ENCODE data around the gene ANKRD39. TPM values are rescaled to one million over a fixed set of nuclear protein-coding genes. Genes with fewer than 3 reads are reported as not detected.

ANKRD39 gene
- total RNA-seq, 1 donor from 2014 or later: 31.9 TPM

DNA sequence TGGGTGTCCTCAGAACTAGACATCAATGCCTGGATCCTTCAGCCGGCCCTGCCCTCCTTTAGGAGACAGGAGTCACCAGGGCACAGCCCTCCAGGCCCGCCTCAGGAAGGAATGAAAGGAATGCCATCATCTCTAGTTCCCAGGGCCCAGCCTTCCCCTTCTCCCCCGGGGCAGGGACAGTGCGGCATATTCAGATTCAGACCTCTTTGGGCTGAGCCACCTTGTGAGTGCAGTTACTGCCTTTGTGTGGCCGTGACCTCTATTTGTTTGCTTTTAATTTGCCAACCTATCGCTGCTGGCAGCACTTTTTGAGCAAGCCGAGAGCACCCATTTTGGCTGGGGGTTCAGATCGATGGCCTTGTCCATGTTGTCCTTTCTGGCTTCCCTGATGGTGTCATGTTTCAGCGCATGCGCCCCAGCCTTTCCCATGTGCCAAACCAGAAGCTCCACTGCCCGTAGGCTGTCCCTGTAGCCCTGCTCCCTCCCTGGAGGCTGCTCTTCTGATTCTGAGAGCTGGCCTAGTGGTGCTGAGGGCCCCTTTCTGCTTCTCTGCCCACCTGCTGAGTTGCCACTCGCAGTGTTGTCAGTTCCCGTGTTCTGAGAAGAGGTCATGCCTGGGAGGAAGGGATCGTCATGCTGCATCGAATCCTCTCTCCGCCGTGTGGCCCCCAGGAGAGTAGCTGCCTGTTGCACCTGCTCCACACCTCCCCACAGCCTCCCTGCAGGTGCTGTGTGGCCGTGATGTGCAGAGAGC, 24.9 kb downstream of the ANKRD39 start:
- no peak for DNase-seq (ENCODE audit: low read depth)
- H3K4me3 ChIP-seq (ENCODE audit: low read depth, low read length): no peak overlapping the region
- TF ChIP-seq, protein P1, sequence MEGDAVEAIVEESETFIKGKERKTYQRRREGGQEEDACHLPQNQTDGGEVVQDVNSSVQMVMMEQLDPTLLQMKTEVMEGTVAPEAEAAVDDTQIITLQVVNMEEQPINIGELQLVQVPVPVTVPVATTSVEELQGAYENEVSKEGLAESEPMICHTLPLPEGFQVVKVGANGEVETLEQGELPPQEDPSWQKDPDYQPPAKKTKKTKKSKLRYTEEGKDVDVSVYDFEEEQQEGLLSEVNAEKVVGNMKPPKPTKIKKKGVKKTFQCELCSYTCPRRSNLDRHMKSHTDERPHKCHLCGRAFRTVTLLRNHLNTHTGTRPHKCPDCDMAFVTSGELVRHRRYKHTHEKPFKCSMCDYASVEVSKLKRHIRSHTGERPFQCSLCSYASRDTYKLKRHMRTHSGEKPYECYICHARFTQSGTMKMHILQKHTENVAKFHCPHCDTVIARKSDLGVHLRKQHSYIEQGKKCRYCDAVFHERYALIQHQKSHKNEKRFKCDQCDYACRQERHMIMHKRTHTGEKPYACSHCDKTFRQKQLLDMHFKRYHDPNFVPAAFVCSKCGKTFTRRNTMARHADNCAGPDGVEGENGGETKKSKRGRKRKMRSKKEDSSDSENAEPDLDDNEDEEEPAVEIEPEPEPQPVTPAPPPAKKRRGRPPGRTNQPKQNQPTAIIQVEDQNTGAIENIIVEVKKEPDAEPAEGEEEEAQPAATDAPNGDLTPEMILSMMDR (conservative IDR thresholded peaks at IDR 0.05; ENCODE audit: low read depth, low read length): no peak

DNA sequence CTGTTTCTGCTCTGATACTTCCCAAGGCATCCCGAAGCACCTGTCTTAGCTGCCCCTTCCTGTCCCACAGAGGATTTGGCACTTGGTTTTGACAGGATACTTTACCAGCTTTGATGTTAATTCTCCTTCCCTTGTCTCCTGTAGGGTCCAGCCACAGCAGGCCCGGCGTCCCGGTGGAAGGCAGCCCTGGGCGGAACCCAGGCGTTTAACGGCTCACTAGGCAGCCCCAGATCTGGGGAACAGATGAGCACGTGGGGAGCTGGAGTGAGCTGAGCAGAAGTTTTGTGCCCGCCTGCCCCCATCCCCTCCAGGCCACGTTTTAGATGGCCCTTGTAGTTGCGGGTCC, 25.4 kb downstream of the ANKRD39 start:
- no peak for DNase-seq (ENCODE audit: low read depth)
- TF ChIP-seq, protein P1 (conservative IDR thresholded peaks at IDR 0.05; ENCODE audit: low read depth, low read length): no peak
- H3K4me3 ChIP-seq (ENCODE audit: low read depth, low read length): no peak overlapping the region

DNA sequence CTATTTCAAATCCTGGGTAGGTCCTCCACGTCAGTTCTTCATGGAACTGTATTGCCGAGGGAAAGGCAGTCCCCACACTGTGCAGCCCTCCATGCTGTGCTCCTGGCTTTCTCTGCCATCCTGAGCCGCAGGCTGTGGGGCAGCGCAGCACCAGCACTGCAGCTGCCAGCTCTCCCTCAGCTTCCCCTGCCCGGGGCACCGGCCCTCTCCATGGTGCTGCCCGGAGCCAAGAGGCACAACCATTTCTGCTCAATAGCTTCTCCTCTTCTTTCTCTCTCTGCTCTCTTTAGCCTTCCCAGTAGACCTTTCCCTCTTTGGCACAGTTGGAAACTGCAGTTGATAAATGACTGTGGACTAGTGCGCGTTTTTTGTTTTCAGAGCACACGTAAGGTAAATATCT, 26.1 kb downstream of the ANKRD39 start:
- TF ChIP-seq, protein P1 (conservative IDR thresholded peaks at IDR 0.05; ENCODE audit: low read depth, low read length): no peak
- DNase-seq (ENCODE audit: low read depth): no peak
- no peak overlapping the region for H3K4me3 ChIP-seq (ENCODE audit: low read depth, low read length)

DNA sequence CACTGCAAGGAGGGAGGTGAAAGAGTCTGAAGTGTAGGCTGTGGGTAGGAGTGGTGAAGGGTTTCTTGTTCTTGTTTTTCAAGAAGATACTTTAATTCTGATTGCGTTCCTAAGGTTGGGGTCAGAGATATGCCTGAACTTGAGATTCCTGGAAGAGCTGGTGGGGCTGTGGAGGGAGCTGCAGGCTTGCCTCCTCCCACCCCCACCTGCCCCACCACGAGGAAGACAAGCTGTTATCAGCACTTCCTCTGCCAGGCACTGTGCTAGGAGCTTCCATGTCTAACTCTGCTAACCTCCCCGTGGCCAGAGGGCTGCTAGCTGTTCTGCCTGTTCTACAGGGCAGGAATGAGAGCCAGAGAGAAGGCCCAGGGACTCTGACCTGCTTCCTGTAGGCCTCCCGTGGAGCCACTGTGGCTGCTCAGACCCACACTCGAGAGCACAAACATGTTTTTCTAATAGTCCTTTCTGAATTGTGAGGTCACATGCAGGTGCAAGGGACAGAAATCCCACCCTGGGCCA, 27.7 kb downstream of the ANKRD39 start:
- TF ChIP-seq, protein P1 (conservative IDR thresholded peaks at IDR 0.05; ENCODE audit: low read depth, low read length): no peak
- DNase-seq (ENCODE audit: low read depth): no peak
- no peak overlapping the region for H3K4me3 ChIP-seq (ENCODE audit: low read depth, low read length)

DNA sequence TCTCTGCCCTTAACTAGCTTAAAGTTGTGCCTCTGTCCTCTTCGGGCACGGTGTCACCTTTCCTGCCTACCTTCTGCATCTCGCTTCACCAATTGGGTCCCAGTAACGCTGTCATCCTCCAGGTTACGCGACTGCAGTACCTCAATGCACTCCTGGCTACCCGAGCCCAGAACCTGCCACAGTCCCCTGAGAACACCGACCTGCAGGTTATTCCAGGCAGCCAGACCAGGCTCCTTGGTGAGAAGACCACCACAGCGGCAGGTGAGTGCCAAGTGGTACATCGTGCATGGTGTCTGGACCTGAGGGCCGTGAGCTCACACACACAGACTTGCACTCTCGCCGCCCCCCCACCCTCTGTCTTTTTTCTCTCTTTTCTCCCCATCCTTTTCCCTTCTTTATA, 28.9 kb downstream of the ANKRD39 start:
- TF ChIP-seq, protein P1 (conservative IDR thresholded peaks at IDR 0.05; ENCODE audit: low read depth, low read length): no peak
- no peak for DNase-seq (ENCODE audit: low read depth)

DNA sequence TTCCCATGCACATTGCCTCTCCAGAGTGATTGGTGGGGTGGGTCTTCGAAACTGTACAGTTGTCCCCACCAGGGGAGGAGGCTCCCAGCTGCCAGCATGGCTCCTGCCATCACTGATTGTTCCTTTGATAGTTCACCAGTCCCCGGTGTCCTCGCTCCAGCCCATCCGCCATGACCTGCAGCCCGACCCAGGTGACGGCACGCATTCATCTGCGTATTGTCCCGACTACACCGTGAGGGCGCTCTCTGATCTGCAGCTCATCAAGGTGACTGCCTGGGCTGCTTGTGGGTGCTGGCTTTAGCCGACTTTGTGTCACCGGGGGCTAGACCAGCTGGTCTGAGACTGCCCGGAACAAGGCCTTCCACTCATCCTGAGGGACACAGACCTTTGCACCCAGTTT, 29.4 kb downstream of the ANKRD39 start:
- TF ChIP-seq, protein P1 (conservative IDR thresholded peaks at IDR 0.05; ENCODE audit: low read depth, low read length): no peak
- no peak overlapping the region for H3K4me3 ChIP-seq (ENCODE audit: low read depth, low read length)
- no peak for DNase-seq (ENCODE audit: low read depth)

More for the DNA sequence above, 28.9 kb downstream of the ANKRD39 start:
- no peak overlapping the region for H3K4me3 ChIP-seq (ENCODE audit: low read depth, low read length)

Data from epithelial cell of proximal tubule (primary cell).